Gastroesophageal sphincter (tissue), 4 donors: Measurements from ENCODE around the gene PCP2. TPM values are rescaled to one million over a fixed set of nuclear protein-coding genes. Genes with fewer than 3 reads are reported as not detected.

Source experiments
- ATAC-seq: fragments of 150-250 bp; one replicate; pipeline ENCODE4 v1.9.1; 2016; ENCODE audit warnings: mild to moderate bottlenecking, moderate library complexity
- H3K27ac ChIP-seq, 4 donors: fragments of 200-600 bp; sonication (generic) in 3 of 4; 1 replicate in 3 of 4; 2 replicates in 1 of 4; pipeline ENCODE4 v1.5.1; 2016 to 2019
- H3K27me3 ChIP-seq: fragments of 200-600 bp; sonication (generic); one replicate; pipeline ENCODE4 v1.5.1; 2019
- H3K36me3 ChIP-seq, 2 donors: fragments of 200-600 bp; sonication (generic); one replicate each; pipeline ENCODE4 v1.5.1; 2019; ENCODE audit warnings: control low read depth in 1 of 2
- H3K4me1 ChIP-seq, 3 donors: fragments of 200-600 bp; sonication (generic); 1 replicate in 2 of 3; 2 replicates in 1 of 3; pipeline ENCODE4 v1.5.1; 2016 to 2019; ENCODE audit warnings: control low read depth in 2 of 3
- H3K4me3 ChIP-seq, 2 donors: fragments of 200-600 bp; sonication (generic); one replicate each; pipeline ENCODE4 v1.5.1; 2019; ENCODE audit warnings: mild to moderate bottlenecking in 1 of 2, moderate library complexity in 1 of 2
- H3K9me3 ChIP-seq, 3 donors: fragments of 200-600 bp; sonication (generic); one replicate each; pipeline ENCODE4 v1.5.1; 2017 to 2019; ENCODE audit warnings: control low read depth in 2 of 3
- EP300 ChIP-seq: sonication (generic); formaldehyde crosslinking; IDR thresholded peaks from one replicate; pipeline ENCODE4 v1.6.1; 2017; ENCODE audit warnings: antibody characterized with exemption, mild to moderate bottlenecking
- POLR2A ChIP-seq, 2 donors: fragments of 450-650 bp; IDR thresholded peaks; one replicate each; pipeline ENCODE4 v1.6.1; 2017; ENCODE audit warnings: antibody characterized with exemption in 2 of 2, mild to moderate bottlenecking in 2 of 2, moderate library complexity in 1 of 2
- POLR2AphosphoS5 ChIP-seq: sonication (generic); formaldehyde crosslinking; IDR thresholded peaks from one replicate; pipeline ENCODE4 v1.6.1; 2017; ENCODE audit warnings: antibody characterized with exemption
- WGBS, 2 donors: methylation state at CpG; one replicate each; pipeline ENCODE4 v1.1.5; 2018; ENCODE audit warnings: low coverage in 1 of 2; 5-methylcytosine and 5-hydroxymethylcytosine counted together
- total RNA-seq, 4 donors: library from RNA; depleted of rRNA; stranded (reverse); fragments of >200 nt; gene quantifications; one replicate each; pipeline ENCODE4 v1.1.0, GENCODE V29; 2016
- TF ChIP-seq, protein P1 (sequence below), 4 experiments: fragments of 200-600 bp in 2 of 4; fragments of 450-650 bp in 2 of 4; sonication (generic) in 1 of 4; IDR thresholded peaks; one replicate each; pipeline ENCODE4 v1.5.1; 2017 to 2019; ENCODE audit warnings: antibody characterized with exemption in 4 of 4, mild to moderate bottlenecking in 2 of 4, moderate library complexity in 2 of 4

The PCP2 gene
- total RNA-seq, 4 donors from 2014 or later: not detected

DNA sequence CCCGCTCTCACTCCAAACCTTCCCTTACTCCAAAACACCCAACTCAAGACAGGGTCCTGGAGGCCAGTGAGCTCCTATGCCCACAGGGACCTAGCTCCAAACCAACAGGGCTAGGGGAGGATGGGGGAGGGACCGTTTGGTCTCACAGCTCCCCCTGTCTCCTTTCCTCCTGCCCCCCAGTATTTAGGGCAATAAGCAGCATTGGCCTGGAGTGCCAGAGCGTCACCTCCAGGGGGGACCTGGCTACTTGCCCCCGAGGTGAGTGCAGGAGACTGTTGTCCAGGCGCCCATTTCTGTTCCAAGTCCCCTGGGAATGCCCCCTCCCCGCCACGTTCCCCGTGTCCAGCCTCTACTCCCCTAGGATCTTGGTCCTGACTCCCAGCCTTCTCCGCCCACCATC, 36.1 kb upstream of the PCP2 start:
- H3K27me3 ChIP-seq: peaks cover 88% of the 10 kb centered on the region
- no peak overlapping the region for H3K4me3 ChIP-seq
- TF ChIP-seq, protein P1, sequence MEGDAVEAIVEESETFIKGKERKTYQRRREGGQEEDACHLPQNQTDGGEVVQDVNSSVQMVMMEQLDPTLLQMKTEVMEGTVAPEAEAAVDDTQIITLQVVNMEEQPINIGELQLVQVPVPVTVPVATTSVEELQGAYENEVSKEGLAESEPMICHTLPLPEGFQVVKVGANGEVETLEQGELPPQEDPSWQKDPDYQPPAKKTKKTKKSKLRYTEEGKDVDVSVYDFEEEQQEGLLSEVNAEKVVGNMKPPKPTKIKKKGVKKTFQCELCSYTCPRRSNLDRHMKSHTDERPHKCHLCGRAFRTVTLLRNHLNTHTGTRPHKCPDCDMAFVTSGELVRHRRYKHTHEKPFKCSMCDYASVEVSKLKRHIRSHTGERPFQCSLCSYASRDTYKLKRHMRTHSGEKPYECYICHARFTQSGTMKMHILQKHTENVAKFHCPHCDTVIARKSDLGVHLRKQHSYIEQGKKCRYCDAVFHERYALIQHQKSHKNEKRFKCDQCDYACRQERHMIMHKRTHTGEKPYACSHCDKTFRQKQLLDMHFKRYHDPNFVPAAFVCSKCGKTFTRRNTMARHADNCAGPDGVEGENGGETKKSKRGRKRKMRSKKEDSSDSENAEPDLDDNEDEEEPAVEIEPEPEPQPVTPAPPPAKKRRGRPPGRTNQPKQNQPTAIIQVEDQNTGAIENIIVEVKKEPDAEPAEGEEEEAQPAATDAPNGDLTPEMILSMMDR (IDR thresholded peaks at IDR 0.05): no peak
- TF ChIP-seq POLR2AphosphoS5 (no peak), POLR2A (IDR thresholded peaks at IDR 0.05) (no peak), EP300 (no peak)
- no peaks in the 10 kb centered on the region for H3K4me1 ChIP-seq
- H3K9me3 ChIP-seq: peaks cover 0 to 7% (median 0%) of the 10 kb centered on the region in 3 donors
- no peak for ATAC-seq
- no peak overlapping the region for H3K27ac ChIP-seq
- 25 to 29% methylated on average over 4 to 8 of the region's 9 CpGs for WGBS, 2 donors
- H3K36me3 ChIP-seq: no peaks in the 10 kb centered on the region

DNA sequence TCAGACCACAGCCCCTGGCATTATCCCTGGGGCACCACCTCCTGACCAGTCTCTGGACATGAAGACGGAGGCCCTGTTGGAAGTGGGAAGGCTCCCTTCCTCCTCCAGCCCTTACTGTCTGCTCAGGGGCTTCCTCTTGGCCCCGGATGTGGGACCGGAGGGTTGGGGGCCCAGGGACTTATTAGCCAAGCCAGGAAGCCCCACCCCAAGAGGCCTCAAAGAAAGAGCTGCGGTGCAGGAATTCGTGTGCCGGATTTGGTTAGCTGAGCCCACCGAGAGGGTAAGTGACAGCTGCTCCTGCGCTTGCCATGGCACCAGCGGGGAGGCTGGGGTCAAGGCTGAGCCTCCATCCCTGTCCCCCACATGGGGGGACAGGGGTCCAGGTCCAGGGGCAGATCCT, 35.3 kb upstream of the PCP2 start, which contains the start of gene RETN:
TSS of gene RETN (plus strand) at position 208 of the 400 bp plus-strand sequence. CDS start 278 bp downstream, outside the sequence.
- Histone ChIP-seq H3K4me3 (no peak within 1 kb of the TSS), H3K36me3 (no peaks in the 10 kb centered on the region), H3K27me3 (peaks cover 89% of the 10 kb centered on the region), H3K9me3 (peaks cover 0 to 4% (median 0%) of the 10 kb centered on the region in 3 donors), H3K27ac (no peak within 1 kb of the TSS), H3K4me1 (no peaks in the 10 kb centered on the region)
- TF ChIP-seq, protein P1 (IDR thresholded peaks at IDR 0.05): no peak
- TF ChIP-seq POLR2A (IDR thresholded peaks at IDR 0.05): no peak
- no peak for TF ChIP-seq EP300
- TF ChIP-seq POLR2AphosphoS5: no peak
- no peak for ATAC-seq
- WGBS, 2 donors: no CpG with 5 or more reads among the region's 9 CpGs

DNA sequence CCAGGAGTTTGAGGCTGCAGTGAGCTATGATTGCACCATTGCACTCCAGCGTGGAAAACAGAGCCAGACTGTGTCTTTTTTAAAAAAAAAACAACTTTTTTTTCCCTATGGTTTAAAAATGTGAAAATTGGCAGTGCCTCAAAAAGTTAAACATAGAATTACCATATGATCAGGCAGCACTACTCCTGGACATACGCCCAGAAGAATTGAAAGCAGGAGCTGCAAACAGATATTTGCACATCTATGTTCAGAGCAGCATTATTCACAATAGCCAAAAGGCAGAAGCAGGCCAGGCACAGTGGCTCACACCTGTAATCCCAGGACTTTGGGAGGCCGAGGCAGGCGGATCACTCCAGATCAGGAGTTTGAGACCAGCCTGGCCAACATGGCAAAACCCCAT, 31.6 kb upstream of the PCP2 start:
- H3K27me3 ChIP-seq: peaks cover 84% of the 10 kb centered on the region
- no peaks in the 10 kb centered on the region for H3K9me3 ChIP-seq
- no peaks in the 10 kb centered on the region for H3K4me1 ChIP-seq
- TF ChIP-seq POLR2A (IDR thresholded peaks at IDR 0.05) (no peak), POLR2AphosphoS5 (no peak), EP300 (no peak)
- TF ChIP-seq, protein P1 (IDR thresholded peaks at IDR 0.05): no peak
- no peaks in the 10 kb centered on the region for H3K36me3 ChIP-seq
- no peak overlapping the region for H3K4me3 ChIP-seq
- 11 to 38% methylated on average over 4 of the region's 4 CpGs for WGBS, 2 donors
- no peak overlapping the region for H3K27ac ChIP-seq
- no peak for ATAC-seq

DNA sequence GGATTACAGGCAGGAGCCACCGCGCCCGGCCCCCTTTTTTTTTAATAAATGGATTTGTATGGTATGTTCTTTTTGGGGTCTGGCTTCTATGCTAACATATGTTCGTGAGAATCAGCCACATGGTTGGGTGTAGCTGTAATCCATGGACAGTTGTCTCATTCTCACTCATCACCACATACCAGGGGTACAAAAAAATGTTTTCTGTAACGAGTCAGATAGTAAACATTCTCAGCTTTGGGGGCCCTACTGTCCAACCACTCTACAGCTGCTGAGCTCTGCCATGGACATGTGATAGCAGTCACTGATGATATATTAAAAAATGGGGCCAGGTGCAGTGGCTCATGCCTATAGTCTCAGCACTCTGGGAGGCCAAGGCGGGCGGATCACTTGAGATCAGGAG, 30.2 kb upstream of the PCP2 start:
- no peaks in the 10 kb centered on the region for H3K4me1 ChIP-seq
- H3K27ac ChIP-seq: no peak overlapping the region
- no peaks in the 10 kb centered on the region for H3K36me3 ChIP-seq
- TF ChIP-seq, protein P1 (IDR thresholded peaks at IDR 0.05): no peak
- TF ChIP-seq EP300: no peak
- TF ChIP-seq POLR2AphosphoS5: no peak
- TF ChIP-seq POLR2A (IDR thresholded peaks at IDR 0.05): no peak
- H3K4me3 ChIP-seq: no peak overlapping the region
- no peak for ATAC-seq
- no peaks in the 10 kb centered on the region for H3K9me3 ChIP-seq
- 37 to 65% methylated on average over 2 to 7 of the region's 7 CpGs for WGBS, 2 donors
- peaks cover 83% of the 10 kb centered on the region for H3K27me3 ChIP-seq

DNA sequence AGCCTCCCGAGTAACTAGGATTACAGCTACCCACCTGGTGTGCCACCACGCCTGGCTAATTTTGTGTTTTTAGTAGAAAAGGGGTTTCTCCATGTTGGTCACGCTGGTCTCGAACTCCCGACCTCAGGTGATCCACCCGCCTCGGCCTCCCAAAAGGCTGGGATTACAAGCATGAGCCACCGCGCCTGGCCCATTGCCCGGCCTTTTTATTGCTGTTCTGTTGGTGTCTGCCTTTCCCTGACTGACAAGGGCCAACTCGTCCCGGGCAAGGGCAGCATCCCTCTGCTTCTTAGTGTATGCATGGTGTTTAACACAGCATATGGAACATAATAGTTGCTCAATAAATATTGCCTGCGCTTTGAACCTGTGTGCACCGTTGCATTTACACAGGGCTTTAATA, 29.1 kb upstream of the PCP2 start:
- no peak overlapping the region for H3K27ac ChIP-seq
- peaks cover 83% of the 10 kb centered on the region for H3K27me3 ChIP-seq
- no peaks in the 10 kb centered on the region for H3K4me1 ChIP-seq
- no peaks in the 10 kb centered on the region for H3K9me3 ChIP-seq
- no peak overlapping the region for H3K4me3 ChIP-seq
- TF ChIP-seq POLR2A (IDR thresholded peaks at IDR 0.05) (no peak), EP300 (no peak), POLR2AphosphoS5 (no peak)
- TF ChIP-seq, protein P1 (IDR thresholded peaks at IDR 0.05): no peak
- H3K36me3 ChIP-seq: no peaks in the 10 kb centered on the region
- 72 to 80% methylated on average over 4 to 11 of the region's 14 CpGs for WGBS, 2 donors
- ATAC-seq: no peak
